ENCODE results near the gene HDAC4. TPM values are rescaled to one million over a fixed set of nuclear protein-coding genes. Genes with fewer than 3 reads are reported as not detected.

HDAC4 gene
- total and polyA plus RNA-seq, 2 of the 8 experiments (the other 6 are each of a cell fraction or from before 2014, with no cell fraction given) = 15.4 to 31.5 TPM

GRCh38 chr2:239012936-239013677 lies 387.7 kb downstream of the HDAC4 start:
- Histone ChIP-seq H3K14ac (ENCODE audit: insufficient read length) (no peak overlapping the region), H3K4me2 (ENCODE audit: insufficient read depth in 1 of 2, low read depth in 2 of 2, low read length in 2 of 2) (no peak overlapping the region), H4K20me1 (replicated peaks in 1 of 2; ENCODE audit: control insufficient read depth in 1 of 2, insufficient read depth in 2 of 2, low read length in 2 of 2) (no peaks in the 10 kb centered on the region), H3K23ac (ENCODE audit: insufficient read length) (no peak overlapping the region), H3K27me3 (replicated peaks in 1 of 4; ENCODE audit: control insufficient read depth in 3 of 4, extremely low read depth in 1 of 4, insufficient read depth in 3 of 4, low read length in 3 of 4) (no peaks in the 10 kb centered on the region; a peak in 2 of 7 replicates), H2BK120ac (replicated peaks; ENCODE audit: low read depth, low read length) (no peak overlapping the region), H4K91ac (replicated peaks; ENCODE audit: insufficient read length, low read length) (no peak overlapping the region), H2BK5ac (ENCODE audit: low read depth, low read length) (no peak overlapping the region), H2AFZ (ENCODE audit: low read length) (no peak overlapping the region), H4K8ac (ENCODE audit: extremely low read depth, insufficient read depth, low read length) (no peak overlapping the region), H3K9ac (replicated peaks in 1 of 4; ENCODE audit: extremely low read depth in 1 of 4, low read depth in 3 of 4, low read length in 3 of 4) (no peak overlapping the region), H3K79me2 (ENCODE audit: control insufficient read depth in 1 of 2, insufficient read depth in 2 of 2, low read length in 2 of 2) (no peaks in the 10 kb centered on the region), H3K36me3 (ENCODE audit: control insufficient read depth in 2 of 4, insufficient read depth in 4 of 4, low read length in 3 of 4) (no peaks in the 10 kb centered on the region), H3K79me1 (ENCODE audit: low read depth, low read length) (no peaks in the 10 kb centered on the region), H3K56ac (replicated peaks; ENCODE audit: insufficient read length, low read depth, low read length) (no peak overlapping the region), H2BK20ac (ENCODE audit: low read length) (no peak overlapping the region), H3K4me1 (replicated peaks in 1 of 4; ENCODE audit: control insufficient read depth in 3 of 4, insufficient read depth in 4 of 4, low read length in 3 of 4) (peaks cover 0 to 7% (median 2%) of the 10 kb centered on the region in 4 experiments; a peak in 4 of 7 replicates), H3K4me3 (ENCODE audit: extremely low read depth in 1 of 4, insufficient read depth in 2 of 4, low read depth in 3 of 4, low read length in 4 of 4) (no peak overlapping the region), H3K9me3 (ENCODE audit: insufficient read depth in 2 of 2, low read depth in 1 of 2, low read length in 1 of 2) (no peaks in the 10 kb centered on the region), H3K18ac (ENCODE audit: extremely low read depth, low read length) (no peak overlapping the region), H2BK12ac (ENCODE audit: low read depth, low read length) (no peak overlapping the region), H2AK5ac (ENCODE audit: low read depth, low read length) (no peak overlapping the region), H2BK15ac (ENCODE audit: low read length) (no peak overlapping the region), H3K27ac (ENCODE audit: low read depth, low read length) (no peak overlapping the region), H4K5ac (ENCODE audit: insufficient read length, low read depth, low read length) (no peak overlapping the region), H3K4ac (replicated peaks; ENCODE audit: insufficient read length, low read depth, low read length) (no peak overlapping the region), H3K23me2 (ENCODE audit: low read depth, low read length) (no peaks in the 10 kb centered on the region)
- no peak for FAIRE-seq
- no peak for DNase-seq (ENCODE audit: low read depth in 1 of 2, low spot score in 2 of 2)
- no peak for TF ChIP-seq ZNF274 (IDR thresholded peaks at IDR 0.05; ENCODE audit: borderline replicate concordance, extremely low read depth, low read length)
- no peak for TF ChIP-seq ATF3 (IDR thresholded peaks at IDR 0.05; ENCODE audit: insufficient read depth, low read depth, low read length)
- TF ChIP-seq SUZ12 (IDR thresholded peaks at IDR 0.05; ENCODE audit: low read length) = no peak
- TF ChIP-seq SAP30 (IDR thresholded peaks at IDR 0.05; ENCODE audit: insufficient read depth, insufficient replicate concordance, low read length) = no peak
- no peak for TF ChIP-seq CREB1 (IDR thresholded peaks at IDR 0.05)
- no peak for TF ChIP-seq SP4 (IDR thresholded peaks at IDR 0.05; ENCODE audit: low read length)
- no peak for TF ChIP-seq CTBP2 (IDR thresholded peaks at IDR 0.05; ENCODE audit: borderline replicate concordance, insufficient read depth, insufficient read length, low read length)
- no peak for TF ChIP-seq TAF1 (IDR thresholded peaks at IDR 0.05; ENCODE audit: low read depth, low read length)
- no peak for TF ChIP-seq HDAC2 (IDR thresholded peaks at IDR 0.05; ENCODE audit: borderline replicate concordance in 1 of 2, low read depth in 2 of 2, low read length in 2 of 2)
- no peak for TF ChIP-seq KDM5A (IDR thresholded peaks at IDR 0.05; ENCODE audit: low read length)
- POLR2A ChIA-PET (ENCODE audit: partially characterized antibody) = no interaction called here
- CTCF ChIA-PET (ENCODE audit: partially characterized antibody) = no interaction called here
- WGBS, 2 experiments (ENCODE audit: extremely low coverage in 1 of 2, insufficient coverage in 1 of 2, insufficient read length in 1 of 2, insufficient replicate concordance in 2 of 2, low coverage in 1 of 2, low lambda C conversion rate in 2 of 2, missing lambda C conversion rate in 1 of 2) = 92% methylated on average over 13 of the region's 13 CpGs; no CpG with 5 or more reads in 1 of the 2 experiments

All from H1 (cell line).